GM18519 (cell line): ENCODE measurements around the gene PADI6.
"Not testable (repeated sequence)": the region's sequence is repeated elsewhere in the genome, so short reads cannot be mapped to it uniquely, and the experiment has no call there.

Experiments used
- ATAC-seq: cut with Tn5 transposase; IDR thresholded peaks from one replicate; pipeline ENCODE4 v1.9.1; 2021; ENCODE audit warnings: mild to moderate bottlenecking, moderate library complexity; ENCODE audit not compliant: unreplicated experiment, low FRiP score

The PADI6 gene

DNA sequence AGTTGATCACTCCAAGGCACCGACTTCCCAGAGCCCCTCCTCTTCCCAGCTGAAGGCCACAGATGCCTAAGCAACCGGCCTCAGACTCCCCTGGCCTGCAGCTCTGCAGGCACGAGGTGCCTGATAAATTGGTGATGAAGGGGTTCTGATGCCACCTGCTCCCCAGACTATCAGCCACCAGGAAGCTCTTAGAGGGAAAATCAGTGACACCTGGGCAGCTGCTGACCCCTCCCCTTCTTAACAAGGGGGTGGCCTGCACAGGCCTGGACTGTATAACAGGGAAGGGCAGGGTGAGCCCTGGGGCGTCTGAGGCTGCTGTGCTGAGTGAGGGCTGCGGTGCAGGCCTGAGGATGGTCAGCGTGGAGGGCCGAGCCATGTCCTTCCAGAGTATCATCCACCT, at the start of gene PADI6:
TSS of gene PADI6 (plus strand) at position 301 of the 400 bp plus-strand sequence. CDS start at position 351, 50 bp downstream.
- no peak for ATAC-seq

DNA sequence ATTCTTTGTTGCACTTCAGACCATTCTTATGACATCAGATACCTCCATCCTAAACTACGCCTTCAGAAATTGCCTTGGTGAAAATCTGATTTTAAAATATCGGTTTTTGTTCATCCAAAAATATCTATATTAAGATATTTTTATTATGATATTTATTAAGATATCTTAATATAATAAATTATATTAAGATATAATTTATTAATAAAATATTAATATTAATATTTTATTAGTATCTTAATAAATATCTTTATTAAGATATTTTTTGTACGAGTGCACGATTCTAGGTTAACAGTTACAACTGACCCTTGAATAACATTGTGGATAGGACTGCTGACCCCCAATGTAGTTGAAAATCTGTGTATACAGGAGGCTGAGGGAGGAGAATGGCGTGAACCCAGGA, 43.1 kb upstream of the PADI6 start:
- no peak for ATAC-seq

DNA sequence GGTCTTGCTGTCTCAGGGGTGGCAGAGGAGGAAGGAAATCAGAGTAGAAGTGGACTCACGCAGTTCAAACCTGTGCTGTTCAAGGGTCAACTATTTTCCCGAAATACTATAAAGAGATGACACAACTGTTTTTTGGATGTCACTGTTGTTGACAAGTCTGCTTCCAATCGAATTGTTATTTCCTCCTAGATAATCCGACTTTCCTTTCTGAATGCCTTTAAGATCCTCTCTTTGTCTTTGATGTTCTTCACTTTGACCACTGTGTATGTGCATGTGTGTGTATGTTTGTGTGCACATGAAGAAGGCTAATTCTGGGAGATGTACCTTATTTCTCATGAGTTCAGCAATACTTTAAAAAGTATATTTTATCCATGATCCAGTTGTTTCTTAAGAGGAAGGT, 42.4 kb upstream of the PADI6 start:
- ATAC-seq, result no peak

DNA sequence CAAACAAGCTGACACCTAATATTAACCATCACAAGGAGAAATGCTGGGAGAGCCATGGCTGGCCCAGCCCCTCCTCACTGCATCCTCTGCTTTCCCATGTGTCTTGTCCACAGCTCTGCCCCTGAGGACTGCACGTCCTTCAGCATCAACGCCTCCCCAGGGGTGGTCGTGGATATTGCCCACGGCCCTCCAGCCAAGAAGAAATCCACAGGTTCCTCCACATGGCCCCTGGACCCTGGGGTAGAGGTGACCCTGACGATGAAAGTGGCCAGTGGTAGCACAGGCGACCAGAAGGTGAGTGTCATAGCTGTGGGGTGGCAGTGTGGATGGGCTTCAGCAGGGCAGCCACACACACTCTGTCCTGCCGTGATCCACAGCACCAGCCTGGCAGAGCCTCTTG, 41.1 kb upstream of the PADI6 start:
- ATAC-seq, result no peak

DNA sequence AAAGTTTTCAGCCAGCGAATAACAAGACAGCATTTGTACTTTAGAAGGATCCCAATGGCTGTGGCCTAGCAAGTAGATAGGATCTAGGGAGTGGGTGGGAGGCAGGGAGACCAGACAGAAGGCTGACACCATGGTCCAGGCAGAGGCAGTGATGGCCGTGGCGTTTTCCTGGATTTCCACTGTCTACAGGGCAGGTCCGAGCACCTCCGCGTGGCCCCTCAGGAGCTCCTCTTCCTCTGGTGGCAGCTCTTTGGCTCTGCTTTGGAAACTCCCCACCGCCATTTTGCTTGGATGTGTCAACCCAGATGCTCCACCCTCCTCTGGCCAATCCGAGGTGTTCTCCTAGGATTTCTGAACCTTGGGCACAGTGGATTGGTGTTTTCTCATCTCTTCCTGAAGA, 38.9 kb upstream of the PADI6 start:
- no peak for ATAC-seq

DNA sequence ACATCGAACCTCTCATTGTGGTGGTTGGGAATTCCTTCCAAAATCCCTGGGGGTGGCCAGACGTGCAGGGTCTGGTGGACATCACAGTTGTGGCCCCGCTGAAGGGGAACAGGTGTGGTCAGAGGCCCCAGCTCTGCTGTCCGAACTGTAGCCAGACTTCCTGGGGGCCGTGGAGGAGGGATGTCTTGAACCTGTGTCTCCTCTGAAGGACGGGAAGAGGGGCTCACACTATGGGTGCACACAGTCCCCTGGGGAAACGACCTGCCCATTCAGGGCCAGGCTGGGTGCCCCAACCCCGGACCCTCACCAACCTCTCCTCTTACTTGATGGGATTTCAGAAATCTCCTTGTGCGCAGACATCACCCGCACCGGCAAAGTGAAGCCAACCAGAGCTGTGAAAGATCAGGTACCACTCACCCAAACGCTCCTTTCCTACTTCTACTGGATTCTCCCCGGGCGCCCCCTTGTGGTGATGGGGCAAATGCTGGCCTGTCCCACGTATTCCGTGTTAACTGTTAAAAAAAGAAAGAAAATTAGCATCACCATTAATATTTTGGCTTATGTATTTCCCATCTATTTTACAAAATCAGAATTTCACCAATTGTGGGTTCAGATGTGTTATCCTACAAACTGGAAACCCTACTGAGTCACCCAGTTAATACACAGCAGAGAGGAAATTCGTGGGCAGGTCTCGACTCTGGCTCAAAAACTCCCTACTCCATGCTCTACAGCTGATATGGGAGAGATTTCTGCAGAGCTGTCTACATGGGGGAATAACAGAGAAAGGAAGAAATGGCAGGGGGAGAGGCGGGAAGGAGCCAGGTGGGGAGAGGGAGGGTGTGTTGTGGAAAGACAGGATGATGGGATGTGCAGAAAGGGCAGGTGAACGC, 35.9 kb upstream of the PADI6 start:
- no peak for ATAC-seq

DNA sequence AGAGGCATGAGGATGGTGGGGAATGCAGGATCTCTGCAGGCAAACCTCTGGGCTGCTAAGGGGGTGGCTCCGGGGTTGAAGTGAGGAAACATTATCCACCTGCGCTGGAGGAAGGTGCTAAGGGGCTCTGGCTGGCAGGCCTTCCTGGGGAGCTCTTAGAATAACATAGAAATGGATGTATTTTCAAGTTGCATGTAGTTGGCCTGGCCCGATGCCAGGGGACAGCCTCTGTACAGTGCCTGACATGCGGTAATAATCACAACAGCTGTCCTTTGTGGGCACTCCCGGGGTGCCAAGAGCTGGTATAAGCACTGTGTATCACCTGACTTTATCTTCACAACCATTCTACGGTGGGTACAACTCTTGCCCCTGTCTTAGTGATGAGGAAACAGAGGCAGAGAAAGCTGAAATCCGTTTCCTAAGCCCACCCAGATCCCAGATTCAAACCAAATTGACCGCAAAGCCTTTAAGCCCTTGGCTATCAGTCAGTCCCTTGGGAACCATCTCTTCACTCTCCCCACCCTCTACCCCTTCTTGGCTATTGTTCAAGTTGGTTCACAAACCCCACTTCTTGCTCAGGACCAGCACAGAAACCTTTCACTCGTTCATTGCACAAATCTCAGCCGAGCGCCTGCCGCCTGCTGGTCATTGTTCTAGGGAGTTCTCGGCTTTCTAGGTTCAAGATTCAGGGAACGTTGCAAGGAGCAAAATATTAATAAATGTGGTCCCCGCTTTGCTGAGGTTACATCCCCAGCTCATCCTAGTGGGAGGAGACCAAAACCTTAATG, 33.1 kb upstream of the PADI6 start:
- no peak for ATAC-seq

DNA sequence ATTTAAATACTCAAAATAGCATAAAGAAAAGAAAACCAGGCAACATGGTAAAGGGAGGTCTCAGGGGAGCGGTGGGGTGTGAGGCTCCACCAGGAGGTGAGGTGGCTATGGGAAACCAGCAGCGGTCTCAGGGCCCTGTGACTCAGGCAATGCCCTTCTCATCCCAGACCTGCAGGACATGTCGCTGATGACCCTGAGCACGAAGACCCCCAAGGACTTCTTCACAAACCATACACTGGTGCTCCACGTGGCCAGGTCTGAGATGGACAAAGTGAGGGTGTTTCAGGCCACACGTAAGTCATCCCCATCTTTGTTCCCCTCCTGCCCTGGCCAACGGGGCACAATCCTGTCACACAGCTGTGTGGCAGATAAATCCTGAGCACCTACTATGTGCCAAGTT, 32.5 kb upstream of the PADI6 start:
- ATAC-seq, result no peak

DNA sequence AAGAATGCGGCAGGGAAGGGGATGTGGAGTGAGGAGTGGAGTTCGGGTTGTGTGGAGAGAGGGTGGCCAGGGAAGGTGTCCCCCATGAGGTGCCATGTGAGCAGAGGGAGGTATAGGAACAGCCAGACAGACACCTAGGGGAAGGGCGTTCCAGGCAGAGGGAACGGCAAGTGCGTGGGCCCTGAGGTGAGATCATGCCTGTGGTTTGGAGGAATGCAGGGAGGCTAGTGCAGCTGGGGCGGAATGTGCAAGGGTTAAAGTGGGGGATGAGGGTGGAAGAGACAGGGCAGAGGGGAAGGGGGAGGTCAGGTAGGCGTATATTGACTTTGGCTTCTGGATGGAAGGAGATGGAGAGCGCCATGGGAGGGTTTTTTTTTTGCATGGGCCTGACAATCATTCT, 31.6 kb upstream of the PADI6 start:
- no peak for ATAC-seq

DNA sequence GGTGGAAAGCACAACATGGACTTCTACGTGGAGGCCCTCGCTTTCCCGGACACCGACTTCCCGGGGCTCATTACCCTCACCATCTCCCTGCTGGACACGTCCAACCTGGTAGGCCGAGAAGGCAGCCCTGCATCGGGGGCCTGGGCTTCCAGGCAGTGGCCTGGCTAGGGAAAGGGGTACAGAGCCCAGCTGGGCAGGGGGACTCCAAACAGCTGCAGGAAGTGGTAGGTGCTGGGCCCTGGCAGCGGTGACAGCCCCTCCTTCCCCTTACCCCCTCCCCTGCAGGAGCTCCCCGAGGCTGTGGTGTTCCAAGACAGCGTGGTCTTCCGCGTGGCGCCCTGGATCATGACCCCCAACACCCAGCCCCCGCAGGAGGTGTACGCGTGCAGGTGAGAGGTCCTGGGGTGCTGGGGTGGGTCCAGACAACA, 30.0 kb upstream of the PADI6 start:
- no peak for ATAC-seq

DNA sequence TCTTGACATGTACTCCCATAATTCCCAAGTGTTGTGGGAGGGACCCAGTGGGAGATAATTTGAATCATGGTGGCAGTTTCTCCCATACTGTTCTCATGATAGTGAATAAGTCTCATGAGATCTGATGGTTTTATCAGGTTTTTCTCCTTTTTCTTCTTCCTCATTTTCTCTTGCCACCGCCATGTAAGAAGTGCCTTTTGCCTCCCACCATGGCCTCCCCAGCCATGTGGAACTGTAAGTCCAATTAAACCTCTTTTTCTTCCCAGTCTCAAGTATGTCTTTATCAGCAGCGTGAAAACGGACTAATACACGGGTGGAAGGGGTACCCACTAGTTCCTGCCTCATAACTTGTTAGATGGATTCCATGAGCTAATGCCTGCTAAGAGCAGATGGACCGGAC, 26.5 kb upstream of the PADI6 start:
- not testable (repeated sequence) for ATAC-seq

DNA sequence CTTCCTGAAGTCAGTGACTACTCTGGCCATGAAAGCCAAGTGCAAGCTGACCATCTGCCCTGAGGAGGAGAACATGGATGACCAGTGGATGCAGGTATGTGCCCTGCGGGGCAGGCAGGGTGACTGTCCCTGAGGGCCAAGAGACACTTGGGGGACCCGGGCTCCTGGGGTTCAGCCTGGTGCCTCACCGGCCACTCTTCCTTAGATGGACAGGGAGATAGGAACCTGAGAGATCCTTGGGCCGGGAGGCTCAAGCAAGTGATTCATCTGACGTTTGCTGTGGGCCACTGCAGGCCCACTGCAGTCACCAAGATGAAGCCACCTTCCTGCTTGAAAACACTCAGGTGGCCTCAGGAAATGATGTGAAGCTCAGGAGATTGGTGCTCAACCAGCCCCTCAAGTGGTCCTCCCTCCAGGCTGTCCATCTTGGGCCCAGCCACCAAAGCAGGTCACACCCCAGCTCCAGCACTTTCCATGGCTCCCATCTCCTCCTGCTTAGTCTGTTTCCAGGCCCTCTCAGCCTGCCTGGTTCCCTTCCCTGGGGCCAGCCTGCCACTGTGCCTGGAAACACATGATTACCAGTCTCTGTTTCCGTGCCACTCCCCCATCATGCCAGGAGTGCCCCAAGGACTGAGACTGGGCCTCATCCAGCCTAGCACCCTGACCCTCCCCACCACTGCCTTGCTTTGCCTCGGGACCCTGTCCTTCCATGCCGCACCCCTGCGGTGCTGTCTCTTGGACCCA, 25.8 kb upstream of the PADI6 start:
- ATAC-seq, result no peak

DNA sequence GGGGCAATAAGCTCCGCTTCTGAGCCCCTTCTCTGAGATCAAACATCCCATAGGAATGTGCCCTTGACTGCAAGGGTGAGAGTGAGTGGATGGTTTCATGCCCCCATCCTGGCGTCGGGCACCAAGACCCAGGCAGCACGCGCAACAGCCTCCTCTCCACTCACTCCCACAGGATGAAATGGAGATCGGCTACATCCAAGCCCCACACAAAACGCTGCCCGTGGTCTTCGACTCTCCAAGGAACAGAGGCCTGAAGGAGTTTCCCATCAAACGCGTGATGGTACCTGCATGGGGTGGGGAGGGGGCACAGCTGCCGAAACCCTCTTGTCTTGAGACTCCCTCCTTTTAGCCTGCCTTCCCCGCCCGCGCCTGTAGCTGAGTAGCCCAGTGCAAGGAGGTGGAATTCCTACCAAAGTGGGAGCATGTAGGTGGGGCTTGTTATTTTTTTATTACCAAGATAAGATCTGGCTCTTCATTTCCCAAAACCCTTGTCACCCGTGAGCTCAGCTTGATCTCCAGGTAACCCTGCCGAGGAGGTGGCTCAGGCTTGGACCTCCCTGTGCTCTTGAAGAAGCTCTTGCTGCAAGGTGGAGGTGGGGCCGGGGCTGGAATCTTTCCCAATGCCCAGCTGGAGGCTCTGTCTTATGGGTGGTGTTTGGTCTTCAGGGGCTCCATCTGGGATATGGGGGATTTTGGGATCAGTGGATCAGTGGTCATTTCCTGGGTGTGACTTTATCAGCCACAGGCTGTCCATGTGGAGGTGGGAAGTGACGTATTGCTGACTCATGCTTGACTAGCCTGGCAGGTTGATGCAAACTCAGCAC, 24.0 kb upstream of the PADI6 start:
- ATAC-seq, result no peak

DNA sequence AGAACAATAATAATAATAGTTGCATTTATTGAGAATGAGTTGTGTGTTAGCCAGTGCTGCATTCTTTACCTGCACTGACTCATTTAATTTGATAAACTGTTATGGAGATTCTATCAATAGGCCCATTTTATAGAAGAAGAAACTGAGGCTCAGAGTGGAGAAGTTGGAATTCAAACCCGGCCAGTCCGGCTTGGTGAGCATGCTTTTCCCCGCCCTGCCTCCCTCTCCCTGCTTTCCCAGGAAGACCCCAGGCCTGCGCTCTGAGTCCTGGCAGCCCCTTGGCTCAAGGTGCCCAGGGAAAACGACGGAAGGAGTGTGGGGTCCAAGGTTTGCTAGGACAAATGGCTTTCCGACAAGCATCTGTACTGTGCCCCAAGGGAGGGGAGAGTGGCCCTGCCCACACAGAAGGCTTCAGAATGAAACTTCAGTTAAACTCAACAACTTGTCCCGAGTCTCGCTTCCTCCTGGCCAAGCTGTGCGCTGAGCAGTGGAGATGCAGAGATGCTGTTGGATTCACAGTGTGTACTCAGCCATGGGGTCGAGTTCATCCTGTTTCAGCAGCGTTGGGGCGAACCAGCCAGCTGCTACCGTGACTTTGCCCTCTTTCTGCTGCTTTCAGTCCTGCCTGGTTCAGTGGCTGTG, 23.3 kb upstream of the PADI6 start:
- ATAC-seq, result peak; percentile 47

DNA sequence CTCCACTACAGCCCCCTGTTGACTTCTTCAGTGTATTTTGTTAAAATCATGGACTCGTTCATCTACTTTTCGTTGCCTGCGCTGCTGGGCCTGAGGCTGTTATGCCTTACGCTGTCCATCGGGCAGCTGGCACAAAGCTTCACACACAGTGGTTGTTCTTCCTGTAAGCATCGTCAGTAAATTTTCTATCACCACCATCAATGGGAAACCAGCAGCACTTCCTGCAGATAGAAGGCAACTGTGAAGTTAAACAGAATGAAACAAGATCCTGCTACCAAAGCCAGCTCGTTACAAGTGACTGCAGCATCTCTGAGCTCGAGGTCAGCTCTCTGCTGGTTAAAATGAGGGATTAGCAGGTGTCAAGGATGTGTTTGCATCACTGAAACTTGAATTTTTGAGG, 21.9 kb upstream of the PADI6 start:
- ATAC-seq, result no peak

DNA sequence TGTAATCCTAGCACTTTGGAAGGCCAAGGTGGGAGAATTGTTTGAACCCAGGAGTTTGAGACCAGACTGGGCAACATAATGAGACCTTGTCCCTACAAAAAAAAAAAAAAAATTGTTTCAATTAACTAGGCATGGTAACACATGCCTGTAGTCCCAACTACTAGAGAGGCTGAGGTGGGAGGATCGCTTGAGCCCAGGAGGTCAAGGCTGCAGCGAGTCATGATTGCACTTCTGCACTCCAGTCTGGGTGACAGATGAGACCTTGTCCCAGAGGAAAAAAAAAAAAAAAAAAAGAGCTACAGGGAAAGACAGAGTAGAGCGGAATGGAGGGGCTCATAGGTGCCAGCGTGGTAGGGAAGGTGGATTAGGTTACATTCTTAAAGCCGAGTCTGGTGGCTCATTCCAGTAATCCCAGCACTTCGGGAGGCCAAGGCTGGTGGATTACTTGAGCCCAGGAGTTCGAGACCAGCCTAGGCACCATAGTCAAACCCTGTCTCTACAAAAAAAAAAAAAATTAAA, 21.0 kb upstream of the PADI6 start:
- no peak for ATAC-seq

DNA sequence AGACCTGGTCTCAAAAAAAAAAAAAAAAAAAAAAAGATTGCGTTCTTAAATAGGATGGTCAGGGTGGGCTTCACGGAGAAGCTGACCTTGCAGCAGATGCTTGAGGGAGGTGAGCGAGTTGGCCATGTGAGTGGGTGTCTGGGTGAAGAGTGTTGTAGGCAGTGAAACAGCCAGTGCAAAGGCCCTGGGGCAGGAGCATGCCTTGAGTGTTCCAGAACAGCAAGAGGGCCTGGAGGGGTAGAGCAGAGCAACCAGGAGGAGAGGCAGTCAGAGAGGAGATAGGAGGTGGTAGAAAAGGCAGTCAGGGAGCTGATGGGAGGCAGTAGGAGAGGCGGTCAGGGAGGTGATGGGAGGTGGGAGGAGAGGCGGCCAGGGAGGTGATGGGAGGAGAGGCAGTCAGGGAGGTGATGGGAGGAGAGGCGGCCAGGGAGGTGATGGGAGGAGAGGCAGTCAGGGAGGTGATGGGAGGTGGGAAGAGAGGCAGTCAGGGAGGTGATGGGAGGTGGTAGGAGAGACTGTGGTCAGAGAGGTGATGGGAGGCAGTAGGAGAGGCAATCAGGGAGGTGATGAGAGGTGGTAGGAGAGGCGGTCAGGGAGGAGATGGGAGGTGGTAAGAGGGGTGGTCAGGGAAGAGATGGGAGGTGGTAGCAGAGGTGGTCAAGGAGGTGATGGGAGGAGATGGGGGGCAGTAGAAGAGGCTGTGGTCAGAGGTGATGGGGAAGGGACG, 20.2 kb upstream of the PADI6 start:
- ATAC-seq, result no peak

DNA sequence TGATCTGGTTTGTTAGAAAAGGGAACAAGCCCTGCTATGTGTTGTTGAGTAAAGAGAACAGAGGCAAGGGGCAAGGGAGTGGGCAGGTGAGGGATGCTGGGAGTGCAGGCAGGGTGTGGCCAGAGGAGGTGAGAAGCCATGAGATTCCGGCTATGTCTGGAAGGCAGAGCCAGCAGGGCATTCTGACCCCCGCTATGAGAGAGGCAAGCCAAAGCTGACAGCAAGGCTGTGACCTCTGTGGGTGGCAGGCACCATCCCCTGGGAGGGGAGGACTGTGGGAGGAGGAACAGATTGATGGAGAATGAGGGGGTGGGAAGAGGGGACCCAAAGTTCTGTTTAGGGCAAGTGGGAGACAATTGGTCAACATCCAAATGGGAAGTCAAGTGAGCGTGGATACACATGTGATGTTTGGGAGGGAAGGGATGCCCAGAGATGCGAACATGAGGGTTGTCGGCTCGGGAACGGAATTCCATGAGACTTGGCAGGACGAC, 19.5 kb upstream of the PADI6 start:
- no peak for ATAC-seq

DNA sequence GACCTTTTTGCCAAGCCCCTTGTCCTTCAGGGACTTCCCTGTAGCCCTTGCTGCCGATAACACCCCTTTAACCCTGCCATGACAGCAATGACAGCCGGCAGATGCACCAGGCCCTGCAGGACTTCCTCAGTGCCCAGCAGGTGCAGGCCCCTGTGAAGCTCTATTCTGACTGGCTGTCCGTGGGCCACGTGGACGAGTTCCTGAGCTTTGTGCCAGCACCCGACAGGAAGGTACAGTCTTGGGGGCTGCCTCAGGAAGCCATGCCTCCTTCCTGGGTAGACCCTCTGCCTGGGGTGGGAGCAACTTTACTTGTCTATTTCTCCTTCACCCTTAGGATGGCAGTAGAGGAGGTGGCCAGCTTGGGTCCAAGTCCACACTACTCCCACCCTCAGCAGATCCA, 16.1 kb upstream of the PADI6 start:
- no peak for ATAC-seq
